ENCODE results near the gene LRRC63. TPM values are rescaled to one million over a fixed set of nuclear protein-coding genes. Genes with fewer than 3 reads are reported as not detected.
A peak's percentile ranks its signal among the peaks of the same experiment; 100 is the strongest.

Gene LRRC63
- total RNA-seq, 1 experiment from 2014 or later: 0.82 TPM

- in situ Hi-C loops (cut with HindIII; ENCODE audit: low pct_unique_long_range_greater_than_20kb, low sequenced_read_pairs): no loop called here
- peak; percentile 68 for DNase-seq (ENCODE audit: low read depth, low spot score)
These were observed 32.9 kb upstream of the LRRC63 start for GRCh38 chr13:46178821-46179220.

GRCh38 chr13:46179491-46179908 lies 32.2 kb upstream of the LRRC63 start:
- in situ Hi-C loops (cut with HindIII; ENCODE audit: low pct_unique_long_range_greater_than_20kb, low sequenced_read_pairs): no loop called here

GRCh38 chr13:46179969-46180763 lies 31.6 kb upstream of the LRRC63 start:
- in situ Hi-C loops (cut with HindIII; ENCODE audit: low pct_unique_long_range_greater_than_20kb, low sequenced_read_pairs): no loop called here
- DNase-seq (ENCODE audit: low read depth, low spot score): no peak

More at GRCh38 chr13:46179491-46179908, 32.2 kb upstream of the LRRC63 start:
- no peak for DNase-seq (ENCODE audit: low read depth, low spot score)

GRCh38 chr13:46181377-46181839 lies 30.3 kb upstream of the LRRC63 start:
- no peak for DNase-seq (ENCODE audit: low read depth, low spot score)

GRCh38 chr13:46181840-46182490 lies 29.8 kb upstream of the LRRC63 start, which contains the start of gene LCP1:
TSS of gene LCP1 (minus strand) at chr13:46182177. CDS start at chr13:46159662, 22,515 bp downstream.
- DNase-seq (ENCODE audit: low read depth, low spot score): no peak
- in situ Hi-C loops (cut with HindIII; ENCODE audit: low pct_unique_long_range_greater_than_20kb, low sequenced_read_pairs): no loop called here

More at GRCh38 chr13:46181377-46181839, 30.3 kb upstream of the LRRC63 start:
- in situ Hi-C loops (cut with HindIII; ENCODE audit: low pct_unique_long_range_greater_than_20kb, low sequenced_read_pairs): no loop called here

GRCh38 chr13:46182491-46182877 lies 29.2 kb upstream of the LRRC63 start:
- DNase-seq (ENCODE audit: low read depth, low spot score): no peak
- in situ Hi-C loops (cut with HindIII; ENCODE audit: low pct_unique_long_range_greater_than_20kb, low sequenced_read_pairs): no loop called here

- DNase-seq (ENCODE audit: low read depth, low spot score): no peak
- in situ Hi-C loops (cut with HindIII; ENCODE audit: low pct_unique_long_range_greater_than_20kb, low sequenced_read_pairs): no loop called here
These were observed 28.4 kb upstream of the LRRC63 start for GRCh38 chr13:46183018-46183946.

GRCh38 chr13:46184277-46184699 lies 27.4 kb upstream of the LRRC63 start:
- in situ Hi-C loops (cut with HindIII; ENCODE audit: low pct_unique_long_range_greater_than_20kb, low sequenced_read_pairs): no loop called here
- DNase-seq (ENCODE audit: low read depth, low spot score): peak; percentile 69

GRCh38 chr13:46185634-46186033 lies 26.1 kb upstream of the LRRC63 start:
- DNase-seq (ENCODE audit: low read depth, low spot score): no peak
- in situ Hi-C loops (cut with HindIII; ENCODE audit: low pct_unique_long_range_greater_than_20kb, low sequenced_read_pairs): no loop called here

GRCh38 chr13:46192412-46192811 lies 19.3 kb upstream of the LRRC63 start:
- no peak for DNase-seq (ENCODE audit: low read depth, low spot score)
- in situ Hi-C loops (cut with HindIII; ENCODE audit: low pct_unique_long_range_greater_than_20kb, low sequenced_read_pairs): no loop called here

- no peak for DNase-seq (ENCODE audit: low read depth, low spot score)
- in situ Hi-C loops (cut with HindIII; ENCODE audit: low pct_unique_long_range_greater_than_20kb, low sequenced_read_pairs): no loop called here
These were observed 16.7 kb upstream of the LRRC63 start for GRCh38 chr13:46195016-46195415.

GRCh38 chr13:46197299-46198048 lies 14.3 kb upstream of the LRRC63 start:
- in situ Hi-C loops (cut with HindIII; ENCODE audit: low pct_unique_long_range_greater_than_20kb, low sequenced_read_pairs): no loop called here
- no peak for DNase-seq (ENCODE audit: low read depth, low spot score)

- in situ Hi-C loops (cut with HindIII; ENCODE audit: low pct_unique_long_range_greater_than_20kb, low sequenced_read_pairs): no loop called here
These were observed 13.0 kb upstream of the LRRC63 start for GRCh38 chr13:46198696-46199193.

GRCh38 chr13:46202188-46202795 lies 9.4 kb upstream of the LRRC63 start:
- DNase-seq (ENCODE audit: low read depth, low spot score): no peak
- in situ Hi-C loops (cut with HindIII; ENCODE audit: low pct_unique_long_range_greater_than_20kb, low sequenced_read_pairs): no loop called here

More at GRCh38 chr13:46198696-46199193, 13.0 kb upstream of the LRRC63 start:
- no peak for DNase-seq (ENCODE audit: low read depth, low spot score)

- DNase-seq (ENCODE audit: low read depth, low spot score): no peak
- in situ Hi-C loops (cut with HindIII; ENCODE audit: low pct_unique_long_range_greater_than_20kb, low sequenced_read_pairs): no loop called here
These were observed 8.8 kb upstream of the LRRC63 start for GRCh38 chr13:46202966-46203365.

- no peak for DNase-seq (ENCODE audit: low read depth, low spot score)
- in situ Hi-C loops (cut with HindIII; ENCODE audit: low pct_unique_long_range_greater_than_20kb, low sequenced_read_pairs): no loop called here
These were observed 5.6 kb upstream of the LRRC63 start for GRCh38 chr13:46206143-46206542.
